K562 (cell line): ENCODE data around the gene FUZ. TPM values are rescaled to one million over a fixed set of nuclear protein-coding genes. Genes with fewer than 3 reads are reported as not detected.

Experiments used
- ATAC-seq: fragments of 200-7000 bp; cut with Tn5 transposase; 3 replicates; pipeline ENCODE4 v1.9.1; 2020; ENCODE audit warnings: moderate library complexity
- BruUV-seq: library from RNA; stranded (reverse); fragments of 400-500 nt; replicated peaks from 2 replicates; lab custom pipeline; 2021; lab: Mats Ljungman, UMichigan
- CTCF ChIA-PET: fragments of 300-600 bp; formaldehyde crosslinking; extraction: SDS; loops from one replicate; lab custom pipeline; 2021; ENCODE audit warnings: low intra/inter-chr PET ratio; lab: Yijun Ruan, JAX
- POLR2A ChIA-PET: fragments of 300-600, 350-650 bp; sonication (Branson Sonifier 250); formaldehyde crosslinking; extraction: SDS; loops from one replicate; lab custom pipeline; 2021; ENCODE audit warnings: antibody characterized with exemption, inconsistent platforms; lab: Yijun Ruan, JAX
- DNase-seq, 4 experiments: peaks; one replicate each; pipeline versions ENCODE4 v3.0.0 to v3.0.0-alpha.2; 2011 to 2018; ENCODE audit warnings: low spot score in 3 of 4, mixed read lengths in 3 of 4; ENCODE audit errors: extremely low read depth in 1 of 4
- FAIRE-seq: peaks from 2 replicates; lab custom pipeline; 2011; peaks lifted over from hg19 to GRCh38; lab: Jason Lieb, UNC
- H2AFZ ChIP-seq: 2 replicates; pipeline ENCODE4 v1.6.0; 2011; ENCODE audit warnings: low read depth, low read length, control low read depth, inconsistent platforms
- H3K27ac ChIP-seq: fragments of 200-600 bp; 3 replicates; pipeline ENCODE4 v1.8.0; 2011; ENCODE audit warnings: low read depth, mild to moderate bottlenecking, control low read depth, inconsistent platforms, low read length, moderate library complexity, mixed read lengths; ENCODE audit errors: extremely low read depth
- H3K27me3 ChIP-seq, 2 experiments: fragments of 300-600 bp in 1 of 2; 2 replicates in 1 of 2; 3 replicates in 1 of 2; pipeline versions ENCODE4 v1.6.0 to v1.8.0; 2011; ENCODE audit warnings: inconsistent platforms in 2 of 2, low read length in 2 of 2, mild to moderate bottlenecking in 1 of 2, mixed read lengths in 1 of 2, moderate library complexity in 1 of 2; ENCODE audit not compliant: control insufficient read depth in 2 of 2, insufficient read depth in 2 of 2
- H3K36me3 ChIP-seq: fragments of 300-600 bp; 3 replicates; pipeline ENCODE4 v1.8.0; 2011; ENCODE audit warnings: mild to moderate bottlenecking, low read length, inconsistent platforms; ENCODE audit not compliant: control insufficient read depth, insufficient read depth
- H3K4me1 ChIP-seq, 2 experiments: fragments of 200-600 bp in 1 of 2; replicated peaks in 1 of 2; 2 replicates in 1 of 2; 3 replicates in 1 of 2; pipeline versions ENCODE4 v1.5.1 to v1.8.0; 2011; ENCODE audit warnings: inconsistent platforms in 2 of 2, low read length in 2 of 2, mild to moderate bottlenecking in 1 of 2, mixed read lengths in 1 of 2, moderate library complexity in 1 of 2; ENCODE audit not compliant: control insufficient read depth in 2 of 2, insufficient read depth in 2 of 2
- H3K4me2 ChIP-seq: 2 replicates; pipeline ENCODE4 v1.6.1; 2011; ENCODE audit warnings: low read length, control low read depth, inconsistent platforms, mixed read lengths; ENCODE audit not compliant: insufficient read depth
- H3K4me3 ChIP-seq: fragments of 200-600 bp; sonication (generic), shearing (Covaris generic); 2 replicates; pipeline ENCODE4 v1.5.1; 2016; ENCODE audit warnings: control low read depth, inconsistent platforms
- H3K79me2 ChIP-seq: fragments of 200-600 bp; 3 replicates; pipeline ENCODE4 v1.8.0; 2011; ENCODE audit warnings: low read length, inconsistent platforms; ENCODE audit not compliant: control insufficient read depth, insufficient read depth
- H3K9ac ChIP-seq, 2 experiments: 2 replicates each; pipeline versions ENCODE4 v1.6.0 to v1.6.1; 2011; ENCODE audit warnings: low read depth in 2 of 2, low read length in 2 of 2, control low read depth in 1 of 2, inconsistent platforms in 1 of 2, mild to moderate bottlenecking in 1 of 2, mixed read lengths in 1 of 2; ENCODE audit not compliant: insufficient read depth in 1 of 2
- H3K9me1 ChIP-seq: one replicate; pipeline ENCODE4 v1.6.0; 2011; ENCODE audit warnings: inconsistent platforms, mild to moderate bottlenecking, low read length, moderate library complexity; ENCODE audit not compliant: control insufficient read depth, insufficient read depth
- H3K9me3 ChIP-seq: replicated peaks from 2 replicates; pipeline ENCODE4 v1.5.1; 2011; ENCODE audit warnings: low read depth, low read length, inconsistent platforms; ENCODE audit not compliant: control insufficient read depth, insufficient read depth
- H4K20me1 ChIP-seq: replicated peaks from 2 replicates; pipeline ENCODE4 v1.6.1; 2011; ENCODE audit warnings: low read length, inconsistent platforms, mixed read lengths; ENCODE audit not compliant: control insufficient read depth, insufficient read depth
- EGR1 ChIP-seq: fragments of 450-650 bp; conservative IDR thresholded peaks from 2 replicates; pipeline ENCODE4 v1.6.1; 2017; ENCODE audit warnings: mild to moderate bottlenecking
- POLR2G ChIP-seq: fragments of 200-400 bp; formaldehyde crosslinking; IDR thresholded peaks from 2 replicates; pipeline ENCODE4 v1.6.1; 2017; ENCODE audit warnings: low read depth, mild to moderate bottlenecking, antibody characterized with exemption, low read length, moderate library complexity
- RBFOX2 ChIP-seq: fragments of 200-400 bp; formaldehyde crosslinking; IDR thresholded peaks from 2 replicates; pipeline ENCODE4 v1.6.1; 2017; ENCODE audit warnings: low read depth, mild to moderate bottlenecking, low read length, moderate library complexity
- ZNF143 ChIP-seq: sonication (generic); formaldehyde crosslinking; IDR thresholded peaks from 2 replicates; pipeline ENCODE4 v1.9.0; 2022; ENCODE audit warnings: mild to moderate bottlenecking, missing genetic modification reagents
- ZNF239 ChIP-seq: fragments of 250-450 bp; sonication (Bioruptor Pico); IDR thresholded peaks from 2 replicates; pipeline ENCODE4 v1.4.0; 2020; ENCODE audit warnings: mild to moderate bottlenecking
- ZNF57 ChIP-seq: fragments of 450-650 bp; formaldehyde crosslinking; IDR thresholded peaks from 2 replicates; pipeline ENCODE4 v1.4.0; 2020; ENCODE audit warnings: mild to moderate bottlenecking, moderate library complexity
- WGBS: fragments of 100-300 bp; shearing (Covaris generic); methylation state at CpG from one replicate; pipeline ENCODE4 v1.1.6; 2016; ENCODE audit warnings: low coverage, mixed read lengths; ENCODE audit not compliant: insufficient coverage; ENCODE audit errors: missing lambda C conversion rate; 5-methylcytosine and 5-hydroxymethylcytosine counted together
- in situ Hi-C: fragments of 300-500 bp; cut with MboI; formaldehyde crosslinking; loops from 4 replicates; pipeline ENCODE4 v1.15.0; 2018; ENCODE audit warnings: inconsistent platforms, mixed read lengths
- intact Hi-C: fragments of 100-400 bp; cut with micrococcal nuclease; formaldehyde crosslinking; loops from 2 replicates; pipeline ENCODE4 v1.14.2; 2022
- polyA plus RNA-seq, 8 experiments: library from polyadenylated mRNA; depleted of rRNA in 4 of 8; stranded (reverse) in 5 of 8; unstranded in 3 of 8; fragments of >200 nt; fragmentation: Nextera tagmentation in 2 of 8; fragmentation: Illumina TruSeq in 1 of 8; extraction: Ambion mirVana in 2 of 8; extraction: Trizol in 1 of 8; gene quantifications; 2 replicates each; pipeline versions ENCODE4 v1.2.1 to v1.2.3, GENCODE V29; 2011 to 2014; ENCODE audit warnings: inconsistent platforms in 1 of 8, missing spikeins in 1 of 8
- total RNA-seq, 7 experiments: library from RNA; depleted of rRNA in 6 of 7; stranded (reverse); fragments of >200 nt in 6 of 7; fragmentation: Illumina TruSeq in 2 of 7; extraction: Trizol in 2 of 7; gene quantifications; 2 replicates each; pipeline versions ENCODE4 v1.2.1 to v1.2.3, GENCODE V29; 2011 to 2021; ENCODE audit warnings: low replicate concordance in 1 of 7

Gene FUZ
- total and polyA plus RNA-seq, 9 of the 15 experiments (the other 6 are each of a cell fraction or from before 2014, with no cell fraction given), result 0.17 to 7.6 (median 3.6) TPM; not detected in 1

DNA sequence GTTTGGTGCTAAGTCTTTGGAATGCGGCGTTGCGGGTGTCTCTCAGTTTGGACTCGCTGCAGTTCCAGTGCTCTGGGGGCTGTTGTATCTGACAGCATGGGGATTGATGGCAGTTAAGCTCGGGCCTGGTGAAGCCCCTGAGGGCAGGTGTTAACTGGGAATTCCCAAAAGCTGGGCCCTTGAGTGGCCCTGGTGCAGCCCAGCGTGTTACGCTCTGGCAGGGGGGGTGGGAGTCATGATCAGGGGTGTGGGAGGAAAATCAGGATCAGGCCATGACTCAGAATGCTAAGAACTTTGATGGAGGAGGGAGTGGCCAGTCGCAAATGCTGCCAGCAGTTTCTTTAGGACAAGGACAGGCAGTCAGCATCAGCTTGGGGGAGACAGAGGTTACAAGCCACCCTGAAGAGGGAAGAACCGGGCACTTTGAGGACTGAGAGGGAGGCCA is 26.7 kb downstream of the FUZ start:
- in situ Hi-C loops (no loop called here), intact Hi-C loops (no loop called here)
- BruUV-seq, result no TSS peak
- Histone ChIP-seq H3K9me1 (no peaks in the 10 kb centered on the region), H3K4me1 (peaks cover 0 to 30% of the 10 kb centered on the region in 2 experiments; a peak in 3 of 5 replicates), H3K79me2 (peaks cover 13% of the 10 kb centered on the region), H3K4me2 (no peak overlapping the region), H3K27ac (no peak overlapping the region), H3K27me3 (no peaks in the 10 kb centered on the region), H4K20me1 (no peaks in the 10 kb centered on the region; the same call in 1 of the 2 replicates), H2AFZ (no peak overlapping the region), H3K9me3 (no peaks in the 10 kb centered on the region; the same call in 1 of the 2 replicates), H3K36me3 (peaks cover 87% of the 10 kb centered on the region; the same call in 2 of the 3 replicates), H3K4me3 (no peak overlapping the region), H3K9ac (peak overlapping the region in 1 of 2 experiments; percentile 78; a peak in 2 of 4 replicates)
- DNase-seq, result peak in 3 of 4 experiments; percentile 37 to 51 (median 45)
- no peak for TF ChIP-seq ZNF143 (CRISPR knock-in tag)
- TF ChIP-seq EGR1, result peak; percentile 42; the same call in 1 of the 2 replicates
- no peak for ATAC-seq
- POLR2A ChIA-PET, result interaction anchor here (0.6 to 1.3 kb wide), 4 partner anchors 10 to 78 kb away, joined by 3 to 5 read pairs (median 3); no protein-coding TSS in a partner anchor
- WGBS, result 71% methylated on average over 9 of the region's 9 CpGs
- CTCF ChIA-PET, result no interaction called here
- FAIRE-seq, result peak; percentile 59

- ChIA-PET CTCF (no interaction called here), POLR2A (no interaction called here)
- DNase-seq, result no peak
- intact Hi-C loops, result no loop called here
- TF ChIP-seq RBFOX2 (0 out of 2 replicates have a peak, but pooled peaks have one; percentile 34), ZNF57 (no peak), POLR2G (peak; percentile 52), ZNF239 (no peak)
- no TSS peak for BruUV-seq
- Histone ChIP-seq H2AFZ (no peak overlapping the region), H3K27ac (no peak overlapping the region), H3K9ac (peak overlapping the region in 1 of 2 experiments; percentile 61; a peak in 1 of 4 replicates), H3K4me1 (peaks cover 2 to 22% of the 10 kb centered on the region in 2 experiments; a peak in 3 of 5 replicates), H3K4me2 (no peak overlapping the region), H3K9me3 (no peaks in the 10 kb centered on the region; the same call in 1 of the 2 replicates), H3K4me3 (no peak overlapping the region), H3K27me3 (no peaks in the 10 kb centered on the region), H3K36me3 (peaks cover 70% of the 10 kb centered on the region; the same call in 2 of the 3 replicates), H4K20me1 (no peaks in the 10 kb centered on the region), H3K9me1 (peaks cover 2% of the 10 kb centered on the region), H3K79me2 (peaks cover 28% of the 10 kb centered on the region)
- in situ Hi-C loops, result no loop called here
- FAIRE-seq, result no peak
- no peak for ATAC-seq
- 97% methylated on average over 12 of the region's 18 CpGs for WGBS
Measured at GRCh38 chr19:49782515-49782914, 30.6 kb downstream of the FUZ start.
